Heart left ventricle (tissue), 16 donors: ENCODE results near the gene RAB3GAP2. TPM values are rescaled to one million over a fixed set of nuclear protein-coding genes. Genes with fewer than 3 reads are reported as not detected.
"Not testable (repeated sequence)": the region's sequence is repeated elsewhere in the genome, so short reads cannot be mapped to it uniquely, and the experiment has no call there.

Experiments used
- ATAC-seq, 4 donors: fragments of 200-7000 bp; cut with Tn5 transposase; one replicate each; pipeline ENCODE4 v1.9.1; 2020 to 2022; ENCODE audit warnings: moderate library complexity in 4 of 4, mild to moderate bottlenecking in 3 of 4, moderate number of reproducible peaks in 1 of 4
- DNase-seq, 5 donors: peaks; one replicate each; pipeline ENCODE4 v3.0.0-alpha.2; 2020
- H3K27ac ChIP-seq, 12 donors: fragments of 200-600 bp; sonication (generic) in 4 of 12; one replicate each; pipeline versions ENCODE4 v1.5.0 to v1.8.0; 2016 to 2022; ENCODE audit warnings: mild to moderate bottlenecking in 2 of 12
- H3K27me3 ChIP-seq, 9 donors: fragments of 200-600 bp; sonication (generic) in 2 of 9; one replicate each; pipeline versions ENCODE4 v1.5.1 to v1.8.0; 2016 to 2022; ENCODE audit warnings: mild to moderate bottlenecking in 3 of 9
- H3K36me3 ChIP-seq, 9 donors: fragments of 200-600 bp; sonication (generic) in 2 of 9; one replicate each; pipeline versions ENCODE4 v1.5.0 to v1.8.0; 2018 to 2022; ENCODE audit warnings: mild to moderate bottlenecking in 2 of 9
- H3K4me1 ChIP-seq, 12 donors: fragments of 200-600 bp; sonication (generic) in 4 of 12; one replicate each; pipeline versions ENCODE4 v1.5.0 to v1.8.0; 2016 to 2022; ENCODE audit warnings: mild to moderate bottlenecking in 3 of 12
- H3K4me3 ChIP-seq, 12 donors: fragments of 200-600 bp; sonication (generic) in 4 of 12; one replicate each; pipeline versions ENCODE4 v1.5.0 to v1.8.0; 2017 to 2022; ENCODE audit warnings: mild to moderate bottlenecking in 9 of 12, moderate library complexity in 4 of 12
- H3K9me3 ChIP-seq, 12 donors: fragments of 200-600 bp; sonication (generic) in 4 of 12; one replicate each; pipeline versions ENCODE4 v1.5.0 to v1.8.0; 2016 to 2022; ENCODE audit warnings: mild to moderate bottlenecking in 1 of 12
- POLR2A ChIP-seq, 2 donors: fragments of 450-650 bp; IDR thresholded peaks; one replicate each; pipeline ENCODE4 v1.6.1; 2017; ENCODE audit warnings: antibody characterized with exemption in 2 of 2, mild to moderate bottlenecking in 2 of 2, moderate library complexity in 2 of 2
- WGBS, 4 donors: extraction: QIAGEN DNeasy Blood & Tissue Kit in 2 of 4; methylation state at CpG; one replicate each; pipeline versions ENCODE4 v1.1.5 to v1.1.7; 2013 to 2018; 5-methylcytosine and 5-hydroxymethylcytosine counted together
- intact Hi-C, 10 donors: fragments of 100-400 bp; cut with DNase I; formaldehyde crosslinking; loops; one replicate each; pipeline versions ENCODE4 v1.11.1 to v1.14.2; 2022
- polyA plus RNA-seq, 2 donors: library from polyadenylated mRNA; stranded (reverse); fragments of 200-250 nt; gene quantifications; one replicate each; pipeline ENCODE4 v1.2.3, GENCODE V29; 2013
- total RNA-seq, 9 donors: library from RNA; depleted of rRNA in 2 of 9; stranded (reverse); fragments of >200 nt in 2 of 9; fragmentation: NEBNext Ultra II Directional in 3 of 9; extraction: Animal tissue kit (Norgen Biotek cat#: 25700) in 3 of 9; gene quantifications; one replicate each; pipeline versions ENCODE4 v1.1.0 to v1.2.4, GENCODE V29; 2016 to 2023
- TF ChIP-seq, protein P1 (sequence below), 12 donors: fragments of 200-600 bp; sonication (generic) in 4 of 12; IDR thresholded peaks; one replicate each; pipeline versions ENCODE4 v1.5.0 to v1.8.0; 2018 to 2022; ENCODE audit warnings: antibody characterized with exemption in 12 of 12, mild to moderate bottlenecking in 5 of 12
- donor health status: ischemic (EF 13 %, LVEDD 7.1; RV severe dilation, severe dysfunction).
- donor health status: healthy with polysubstance abuse.
- donor health status: DM: no; HTN: yes; CAD: no.
- donor health status: DM: no; HTN: no; CAD: no.
- donor health status: ischemic (EF 25% LVEDD 6.9; RV normal size, moderate dysfunction).
- donor health status: ischemic (EF 25% LVEDD 5.7; RV mildly dilated, moderate dysfunction).
- donor health status: healthy.
- donor health status: DM: yes; HTN: yes; CAD: no.
- donor health status: ischemic (EF 35%, LVEDD 5.7; RV mildly dilated, moderate dysfunction).
- donor health status: nonischemic (EF 11% LVEDD 7.7; RV severe dilation, severe dysfunction).
- donor health status: DM: yes; HTN: yes; CAD: no.
- donor health status: PGD.
- donor health status: ischemic (EF 29% LVEDD 5.4; RV normal size, mild dysfunction).
- donor health status: nonischemic (EF 23%, LVEDD 6.1; RV moderate dilation, normal function).

RAB3GAP2 gene
- total and polyA plus RNA-seq, 11 donors: 6.5 to 39.3 (median 24.7) TPM

DNA sequence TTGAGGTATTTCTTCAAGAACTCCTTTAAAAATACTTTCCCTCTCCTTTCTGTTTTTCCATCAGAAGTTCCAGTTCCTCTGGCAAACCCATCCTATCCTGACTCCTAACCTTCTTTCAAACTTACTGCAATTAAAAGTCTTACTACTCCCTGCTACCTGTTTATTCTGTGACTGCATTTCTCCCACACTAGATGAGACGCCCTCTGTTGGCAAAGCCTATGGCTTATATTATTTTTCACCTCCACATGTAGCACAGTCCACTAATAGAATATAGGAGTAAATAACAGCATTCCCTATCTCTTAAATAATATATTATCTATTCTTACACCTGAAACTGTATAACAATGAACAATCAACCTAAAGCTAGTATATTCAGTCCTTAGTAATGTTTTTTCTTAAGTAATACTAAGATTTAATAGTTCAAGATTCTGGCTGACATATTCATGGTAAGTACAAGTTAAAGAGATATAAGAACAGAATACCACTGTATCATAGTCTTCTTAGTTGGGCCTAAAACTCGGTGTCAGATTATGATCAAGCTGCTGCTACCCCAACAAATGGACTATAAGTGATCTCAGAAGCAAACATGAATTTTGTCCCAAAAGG lies 54.8 kb downstream of the RAB3GAP2 start:
- DNase-seq (no peak), ATAC-seq (peak in 2 of 4 donors; percentile 37 to 47)
- intact Hi-C loops: loop anchor here in 2 of 10 donors (5.0 to 10.0 kb wide), 2 partner anchors 515 to 557 kb away; no protein-coding TSS in a partner anchor
- 71 to 75% (median 73%) methylated on average over 2 of the region's 2 CpGs for WGBS, 4 donors
- H3K4me1 ChIP-seq: peaks cover 0 to 29% (median 6%) of the 10 kb centered on the region in 12 donors
- TF ChIP-seq, protein P1, sequence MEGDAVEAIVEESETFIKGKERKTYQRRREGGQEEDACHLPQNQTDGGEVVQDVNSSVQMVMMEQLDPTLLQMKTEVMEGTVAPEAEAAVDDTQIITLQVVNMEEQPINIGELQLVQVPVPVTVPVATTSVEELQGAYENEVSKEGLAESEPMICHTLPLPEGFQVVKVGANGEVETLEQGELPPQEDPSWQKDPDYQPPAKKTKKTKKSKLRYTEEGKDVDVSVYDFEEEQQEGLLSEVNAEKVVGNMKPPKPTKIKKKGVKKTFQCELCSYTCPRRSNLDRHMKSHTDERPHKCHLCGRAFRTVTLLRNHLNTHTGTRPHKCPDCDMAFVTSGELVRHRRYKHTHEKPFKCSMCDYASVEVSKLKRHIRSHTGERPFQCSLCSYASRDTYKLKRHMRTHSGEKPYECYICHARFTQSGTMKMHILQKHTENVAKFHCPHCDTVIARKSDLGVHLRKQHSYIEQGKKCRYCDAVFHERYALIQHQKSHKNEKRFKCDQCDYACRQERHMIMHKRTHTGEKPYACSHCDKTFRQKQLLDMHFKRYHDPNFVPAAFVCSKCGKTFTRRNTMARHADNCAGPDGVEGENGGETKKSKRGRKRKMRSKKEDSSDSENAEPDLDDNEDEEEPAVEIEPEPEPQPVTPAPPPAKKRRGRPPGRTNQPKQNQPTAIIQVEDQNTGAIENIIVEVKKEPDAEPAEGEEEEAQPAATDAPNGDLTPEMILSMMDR (IDR thresholded peaks at IDR 0.05): peak in 8 of 12 donors; percentile 12 to 44 (median 34)
- no peak for TF ChIP-seq POLR2A (IDR thresholded peaks at IDR 0.05)
- H3K36me3 ChIP-seq: peaks cover 0 to 6% (median 1%) of the 10 kb centered on the region in 9 donors
- H3K4me3 ChIP-seq: no peak overlapping the region
- H3K27ac ChIP-seq: no peak overlapping the region
- no peaks in the 10 kb centered on the region for H3K27me3 ChIP-seq
- no peaks in the 10 kb centered on the region for H3K9me3 ChIP-seq

DNA sequence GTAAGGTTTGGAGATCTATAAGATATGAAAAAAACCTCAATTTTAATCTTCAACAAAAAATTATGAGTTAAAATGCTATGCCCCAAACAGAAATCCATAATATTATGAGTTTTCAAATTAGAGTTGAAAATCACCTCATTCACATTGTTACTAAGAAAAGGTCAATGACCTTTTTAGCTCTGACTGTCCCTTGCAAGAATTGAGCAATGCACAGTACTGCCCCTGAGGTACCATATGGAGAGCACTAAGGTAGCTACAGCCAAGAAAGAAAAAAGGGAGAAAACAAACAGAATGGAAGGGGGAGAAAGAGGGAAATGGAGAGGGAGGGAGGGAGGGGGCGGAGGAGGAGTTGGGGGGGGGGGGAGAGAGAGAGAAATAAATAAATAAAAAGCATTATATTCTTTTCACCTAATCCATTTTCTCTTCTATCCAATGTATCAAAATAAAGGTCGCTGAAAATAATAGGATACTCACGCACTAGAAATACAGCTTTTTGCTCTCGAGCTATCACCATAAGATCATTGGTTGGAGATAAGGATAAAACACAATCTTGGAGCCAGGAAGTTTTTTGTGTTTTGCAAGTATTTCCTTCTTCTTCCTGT lies 58.8 kb downstream of the RAB3GAP2 start:
- DNase-seq (no peak), ATAC-seq (no peak)
- WGBS, 4 donors: 74 to 81% (median 79%) methylated on average over 4 of the region's 4 CpGs
- no peak overlapping the region for H3K4me3 ChIP-seq
- H3K27ac ChIP-seq: no peak overlapping the region
- H3K27me3 ChIP-seq: no peaks in the 10 kb centered on the region
- peaks cover 0 to 45% (median 31%) of the 10 kb centered on the region in 9 donors for H3K36me3 ChIP-seq
- H3K9me3 ChIP-seq: no peaks in the 10 kb centered on the region
- H3K4me1 ChIP-seq: peaks cover 0 to 18% (median 0%) of the 10 kb centered on the region in 12 donors
- intact Hi-C loops: loop anchor here in 1 of 10 donors (10.0 kb wide), 1 partner anchor 561 kb away; no protein-coding TSS in a partner anchor
- TF ChIP-seq POLR2A (IDR thresholded peaks at IDR 0.05): no peak
- TF ChIP-seq, protein P1 (IDR thresholded peaks at IDR 0.05): no peak

DNA sequence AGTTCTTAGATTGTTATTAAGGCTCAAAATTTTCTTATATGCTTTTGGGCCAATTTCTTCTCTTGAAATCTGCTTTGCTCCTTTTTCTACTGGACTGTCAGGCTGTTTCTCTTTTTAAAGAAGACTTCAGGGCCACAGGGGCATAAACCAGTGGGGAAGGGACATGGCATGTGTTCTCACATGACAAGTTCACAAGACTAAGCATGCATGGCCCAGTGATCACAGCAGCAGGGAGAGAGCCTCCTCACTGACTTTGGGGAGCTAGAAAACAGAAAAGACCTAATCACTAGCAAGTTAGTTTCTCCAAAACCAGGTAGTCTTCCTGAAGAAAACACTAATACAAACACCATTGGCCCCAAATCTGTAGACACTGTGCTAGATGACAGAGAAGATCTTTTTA lies 64.8 kb downstream of the RAB3GAP2 start:
- TF ChIP-seq, protein P1 (IDR thresholded peaks at IDR 0.05): no peak
- Histone ChIP-seq H3K27me3 (no peaks in the 10 kb centered on the region), H3K4me1 (no peaks in the 10 kb centered on the region), H3K4me3 (no peak overlapping the region), H3K9me3 (peaks cover 0 to 3% (median 0%) of the 10 kb centered on the region in 12 donors), H3K36me3 (peaks cover 0 to 94% (median 62%) of the 10 kb centered on the region in 9 donors), H3K27ac (peak overlapping the region in 4 of 12 donors; percentile 6 to 65 (median 31))
- ATAC-seq (no peak), DNase-seq (no peak)
- intact Hi-C loops: no loop called here

DNA sequence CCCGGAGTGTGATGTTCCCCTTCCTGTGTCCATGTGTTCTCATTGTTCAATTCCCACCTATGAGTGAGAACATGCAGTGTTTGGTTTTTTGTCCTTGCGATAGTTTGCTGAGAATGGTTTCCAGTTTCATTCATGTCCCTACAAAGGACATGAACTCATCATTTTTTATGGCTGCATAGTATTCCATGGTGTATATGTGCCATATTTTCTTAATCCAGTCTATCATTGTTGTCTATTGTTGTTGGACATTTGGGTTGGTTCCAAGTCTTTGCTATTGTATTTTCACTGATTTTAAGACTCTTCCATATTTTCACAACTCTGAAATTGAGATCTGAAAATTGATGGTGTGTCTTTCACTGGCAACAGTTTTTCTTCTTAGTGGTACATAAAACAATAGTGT lies 67.5 kb downstream of the RAB3GAP2 start:
- intact Hi-C loops, H3K4me1 ChIP-seq, H3K27ac ChIP-seq, H3K4me3 ChIP-seq, H3K9me3 ChIP-seq, DNase-seq, H3K27me3 ChIP-seq, ATAC-seq: not testable (repeated sequence)
- WGBS, 4 donors: 89 to 100% (median 99%) methylated on average over 1 to 2 of the region's 2 CpGs
- peaks cover 0 to 94% (median 62%) of the 10 kb centered on the region in 9 donors for H3K36me3 ChIP-seq
